ENCODE measurements around the gene SHISA9.

The SHISA9 gene

DNA sequence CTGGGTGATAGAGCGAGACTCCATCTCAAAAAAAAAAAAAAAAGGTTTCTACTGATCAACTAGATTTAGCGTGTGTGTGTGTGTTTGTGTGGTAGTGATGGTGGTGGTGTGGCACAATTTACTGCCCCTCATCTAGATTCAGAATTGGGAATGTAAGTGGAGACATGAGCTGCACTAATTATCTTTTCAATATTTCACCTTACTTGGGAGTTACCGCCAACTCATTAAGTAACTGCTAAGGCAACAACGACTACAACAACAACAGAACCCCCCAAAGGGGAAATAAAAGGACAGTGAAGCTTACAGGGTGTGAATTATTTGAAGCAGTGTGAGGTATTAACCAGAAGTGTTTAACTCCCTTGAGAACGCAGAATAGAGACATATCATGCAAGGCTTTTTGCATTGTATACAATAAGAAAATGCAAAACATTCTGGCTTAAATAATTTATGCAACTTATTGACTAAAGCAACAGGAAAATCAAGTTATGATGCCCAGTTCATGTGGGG, 180.5 kb downstream of the SHISA9 start:
- Histone ChIP-seq H3K4me1 (ENCODE audit: control insufficient read depth, insufficient read depth, low read length) (no peaks in the 10 kb centered on the region), H3K27me3 (ENCODE audit: control insufficient read depth, insufficient read depth, low read length) (no peaks in the 10 kb centered on the region), H3K4me3 (ENCODE audit: low read length) (no peak overlapping the region), H3K4me2 (ENCODE audit: low read length) (no peak overlapping the region), H3K36me3 (ENCODE audit: insufficient read depth, low read length) (no peaks in the 10 kb centered on the region), H3K9me3 (replicated peaks; ENCODE audit: low read length) (no peaks in the 10 kb centered on the region), H3K9ac (ENCODE audit: low read depth, low read length) (no peak overlapping the region)

DNA sequence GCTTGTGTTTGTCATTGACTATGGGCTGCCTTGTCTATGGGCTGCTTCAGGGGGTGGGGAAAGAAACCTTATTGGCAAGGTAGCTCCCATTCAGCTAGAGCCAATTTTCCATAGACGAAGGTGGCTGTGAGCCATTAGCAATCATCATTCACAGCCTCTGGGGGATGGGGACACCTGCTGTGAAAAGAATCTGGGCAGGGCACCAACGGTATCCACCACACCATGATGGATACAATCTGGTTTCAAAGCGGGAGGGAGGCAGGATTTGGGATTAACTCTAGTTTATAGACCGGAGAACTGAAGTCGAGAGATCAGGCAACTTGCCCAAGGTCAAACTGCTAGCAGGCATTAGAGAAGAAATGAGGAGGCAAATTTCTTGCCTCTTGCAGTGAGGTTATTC, 182.3 kb downstream of the SHISA9 start:
- Histone ChIP-seq H3K4me2 (ENCODE audit: low read length) (no peak overlapping the region), H3K4me3 (ENCODE audit: low read length) (no peak overlapping the region), H3K4me1 (ENCODE audit: control insufficient read depth, insufficient read depth, low read length) (no peaks in the 10 kb centered on the region), H3K9me3 (replicated peaks; ENCODE audit: low read length) (no peaks in the 10 kb centered on the region), H3K9ac (ENCODE audit: low read depth, low read length) (no peak overlapping the region), H3K36me3 (ENCODE audit: insufficient read depth, low read length) (no peaks in the 10 kb centered on the region), H3K27me3 (ENCODE audit: control insufficient read depth, insufficient read depth, low read length) (no peaks in the 10 kb centered on the region)

DNA sequence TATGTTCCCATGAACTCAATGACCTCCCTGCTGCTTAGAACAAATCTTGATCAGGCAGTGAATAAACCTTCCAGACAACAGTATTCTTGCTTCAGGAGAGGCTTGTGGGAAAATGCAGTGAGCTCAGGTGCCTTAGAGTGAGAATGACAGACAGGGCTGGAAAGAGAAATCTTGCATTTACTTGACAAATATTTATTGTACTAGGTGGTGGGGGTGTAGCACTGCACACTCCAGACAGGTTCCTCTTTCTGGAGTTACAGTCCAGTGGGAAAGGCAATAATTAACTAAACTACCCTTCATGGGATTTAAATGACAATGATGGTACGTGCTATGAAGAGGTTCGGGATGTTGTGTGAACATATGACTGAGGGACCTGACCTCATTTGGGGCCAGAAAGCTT, 182.9 kb downstream of the SHISA9 start:
- Histone ChIP-seq H3K9ac (ENCODE audit: low read depth, low read length) (no peak overlapping the region), H3K4me2 (ENCODE audit: low read length) (no peak overlapping the region), H3K27me3 (ENCODE audit: control insufficient read depth, insufficient read depth, low read length) (no peaks in the 10 kb centered on the region), H3K36me3 (ENCODE audit: insufficient read depth, low read length) (no peaks in the 10 kb centered on the region), H3K9me3 (replicated peaks; ENCODE audit: low read length) (no peaks in the 10 kb centered on the region), H3K4me3 (ENCODE audit: low read length) (no peak overlapping the region), H3K4me1 (ENCODE audit: control insufficient read depth, insufficient read depth, low read length) (no peaks in the 10 kb centered on the region)

DNA sequence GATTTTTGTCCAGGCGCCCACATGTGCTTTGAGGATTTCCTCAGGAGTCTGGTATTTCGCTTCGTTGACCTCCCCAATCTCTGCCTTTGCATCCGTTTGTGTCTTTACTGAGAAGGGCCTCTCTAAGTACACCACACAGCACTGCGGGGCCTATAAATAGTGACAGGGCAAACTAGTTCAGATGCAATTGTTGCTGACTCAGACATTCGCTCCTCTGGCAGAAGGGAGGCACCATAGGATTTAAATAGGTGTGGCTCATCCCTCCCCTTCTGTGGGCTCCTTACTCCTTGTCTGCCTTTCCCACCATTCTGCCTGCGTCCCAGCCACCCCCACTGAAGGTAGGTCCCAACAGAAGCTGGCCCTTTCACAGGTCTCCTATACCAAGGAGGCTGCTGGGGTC, 192.3 kb downstream of the SHISA9 start:
- H3K4me2 ChIP-seq (ENCODE audit: low read length): no peak overlapping the region
- peaks cover 7% of the 10 kb centered on the region for H3K4me1 ChIP-seq (ENCODE audit: control insufficient read depth, insufficient read depth, low read length)
- no peaks in the 10 kb centered on the region for H3K36me3 ChIP-seq (ENCODE audit: insufficient read depth, low read length)
- H3K9me3 ChIP-seq (replicated peaks; ENCODE audit: low read length): no peaks in the 10 kb centered on the region
- H3K4me3 ChIP-seq (ENCODE audit: low read length): no peak overlapping the region
- H3K9ac ChIP-seq (ENCODE audit: low read depth, low read length): no peak overlapping the region
- no peaks in the 10 kb centered on the region for H3K27me3 ChIP-seq (ENCODE audit: control insufficient read depth, insufficient read depth, low read length)

DNA sequence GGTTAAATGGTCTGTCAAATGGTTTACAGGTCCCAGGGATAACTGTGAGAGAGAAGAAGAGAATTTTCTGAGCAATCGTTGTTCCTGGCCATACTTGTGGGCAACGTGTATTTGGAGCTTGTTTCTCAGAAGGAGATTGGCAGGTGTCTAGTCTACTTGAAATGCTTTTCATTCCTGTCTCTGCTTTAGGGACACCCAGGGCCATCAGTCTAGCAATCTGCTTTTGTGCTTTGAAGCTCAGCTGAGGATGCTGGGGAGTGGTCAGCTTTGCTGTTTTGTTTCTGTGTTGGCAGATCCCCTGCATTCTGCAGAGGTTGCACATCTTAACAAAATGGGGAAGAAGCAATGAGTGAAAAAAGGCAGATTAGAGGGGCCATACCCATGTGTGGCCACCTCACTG, 193.7 kb downstream of the SHISA9 start:
- H3K4me3 ChIP-seq (ENCODE audit: low read length): no peak overlapping the region
- no peak overlapping the region for H3K9ac ChIP-seq (ENCODE audit: low read depth, low read length)
- H3K27me3 ChIP-seq (ENCODE audit: control insufficient read depth, insufficient read depth, low read length): no peaks in the 10 kb centered on the region
- peaks cover 7% of the 10 kb centered on the region for H3K4me1 ChIP-seq (ENCODE audit: control insufficient read depth, insufficient read depth, low read length)
- no peaks in the 10 kb centered on the region for H3K9me3 ChIP-seq (replicated peaks; ENCODE audit: low read length)
- H3K36me3 ChIP-seq (ENCODE audit: insufficient read depth, low read length): no peaks in the 10 kb centered on the region
- no peak overlapping the region for H3K4me2 ChIP-seq (ENCODE audit: low read length)

DNA sequence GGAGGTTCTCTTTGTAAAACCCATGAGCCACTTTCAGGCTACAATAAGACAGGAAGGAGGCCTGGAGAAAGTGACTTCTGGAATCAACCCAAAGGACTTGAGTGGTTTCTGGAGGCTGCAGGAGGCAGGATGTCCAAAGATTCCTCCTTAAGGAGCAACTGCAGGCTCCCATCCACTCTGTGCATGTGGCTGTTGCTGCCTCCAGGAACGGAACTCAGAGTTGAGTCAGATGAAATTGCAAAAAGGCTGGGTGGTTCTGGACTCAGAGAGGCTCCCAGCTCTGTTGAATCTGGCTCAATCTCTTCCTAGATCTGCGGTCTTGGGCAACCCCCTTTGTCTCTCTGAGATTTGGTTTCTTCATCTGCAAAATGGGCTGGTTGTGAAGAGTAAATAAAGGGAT, 197.1 kb downstream of the SHISA9 start:
- H3K27me3 ChIP-seq (ENCODE audit: control insufficient read depth, insufficient read depth, low read length): no peaks in the 10 kb centered on the region

DNA sequence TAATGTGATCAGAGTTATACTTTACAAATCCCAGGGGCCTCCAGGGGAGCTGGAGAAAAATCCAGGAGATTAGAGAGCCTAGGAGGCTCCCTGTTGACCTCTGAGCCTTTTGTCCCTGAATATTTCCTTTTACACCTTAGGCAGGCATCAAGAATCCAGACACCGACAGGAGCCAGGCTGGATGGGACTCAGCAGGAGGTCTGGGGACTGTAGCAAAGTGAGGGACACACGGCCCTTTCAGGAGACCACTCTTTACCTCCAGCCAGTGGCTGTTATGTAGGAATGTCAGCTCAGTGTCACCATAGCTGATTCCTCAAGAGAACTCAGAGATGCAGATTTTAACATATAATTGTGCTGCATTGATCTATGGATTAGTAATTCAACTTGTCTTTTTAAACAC, 198.4 kb downstream of the SHISA9 start:
- H3K4me3 ChIP-seq (ENCODE audit: low read length): no peak overlapping the region
- no peaks in the 10 kb centered on the region for H3K27me3 ChIP-seq (ENCODE audit: control insufficient read depth, insufficient read depth, low read length)
- H3K36me3 ChIP-seq (ENCODE audit: insufficient read depth, low read length): no peaks in the 10 kb centered on the region
- peaks cover 7% of the 10 kb centered on the region for H3K4me1 ChIP-seq (ENCODE audit: control insufficient read depth, insufficient read depth, low read length)
- H3K9me3 ChIP-seq (replicated peaks; ENCODE audit: low read length): no peaks in the 10 kb centered on the region
- H3K9ac ChIP-seq (ENCODE audit: low read depth, low read length): no peak overlapping the region
- H3K4me2 ChIP-seq (ENCODE audit: low read length): no peak overlapping the region

More for the DNA sequence above, 197.1 kb downstream of the SHISA9 start:
- Histone ChIP-seq H3K9ac (ENCODE audit: low read depth, low read length) (peak overlapping the region; percentile 7), H3K4me3 (ENCODE audit: low read length) (no peak overlapping the region), H3K9me3 (replicated peaks; ENCODE audit: low read length) (no peaks in the 10 kb centered on the region), H3K36me3 (ENCODE audit: insufficient read depth, low read length) (no peaks in the 10 kb centered on the region), H3K4me1 (ENCODE audit: control insufficient read depth, insufficient read depth, low read length) (peaks cover 7% of the 10 kb centered on the region), H3K4me2 (ENCODE audit: low read length) (no peak overlapping the region)

DNA sequence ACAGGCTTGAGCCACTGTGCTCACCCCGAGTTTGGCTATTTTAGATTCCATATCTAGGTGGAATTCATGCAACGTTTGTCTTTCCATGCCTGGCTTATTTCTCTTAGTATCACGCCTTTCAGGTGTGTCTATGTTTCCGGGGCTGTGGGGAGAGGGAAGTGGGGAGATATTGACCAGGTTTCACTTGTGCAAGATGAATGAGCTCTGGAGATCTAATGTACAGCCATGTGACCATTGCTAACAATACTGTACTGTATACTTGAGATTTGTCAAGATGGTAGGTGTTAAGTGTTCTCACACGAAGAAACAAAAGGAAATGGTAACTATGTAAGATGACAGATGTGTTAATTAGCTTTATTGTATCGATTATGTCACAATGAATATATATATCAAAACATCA, 199.6 kb downstream of the SHISA9 start:
- Histone ChIP-seq H3K27me3 (ENCODE audit: control insufficient read depth, insufficient read depth, low read length) (no peaks in the 10 kb centered on the region), H3K4me3 (ENCODE audit: low read length) (no peak overlapping the region), H3K9ac (ENCODE audit: low read depth, low read length) (no peak overlapping the region), H3K9me3 (replicated peaks; ENCODE audit: low read length) (no peaks in the 10 kb centered on the region), H3K36me3 (ENCODE audit: insufficient read depth, low read length) (no peaks in the 10 kb centered on the region), H3K4me1 (ENCODE audit: control insufficient read depth, insufficient read depth, low read length) (peaks cover 7% of the 10 kb centered on the region), H3K4me2 (ENCODE audit: low read length) (no peak overlapping the region)

DNA sequence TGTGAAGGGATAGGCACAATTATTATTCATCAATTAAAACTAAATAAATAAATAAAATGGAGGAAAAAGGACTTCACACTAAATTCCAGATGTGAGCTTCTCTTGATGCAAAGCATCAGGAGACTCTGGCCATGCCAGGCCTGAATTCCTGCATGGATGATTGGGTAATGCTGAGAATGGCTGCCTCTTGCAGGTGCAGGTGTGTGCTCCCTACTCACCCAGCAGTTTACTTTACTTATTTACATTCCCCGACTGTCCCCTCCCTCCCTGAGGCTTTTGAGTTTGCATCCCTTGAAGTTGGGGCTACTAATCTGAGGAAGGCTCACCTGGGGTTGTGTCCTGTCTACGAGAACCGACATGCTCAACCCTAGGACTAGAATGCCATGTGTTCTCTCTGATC, 200.4 kb downstream of the SHISA9 start:
- H3K36me3 ChIP-seq (ENCODE audit: insufficient read depth, low read length): no peaks in the 10 kb centered on the region
- H3K4me1 ChIP-seq (ENCODE audit: control insufficient read depth, insufficient read depth, low read length): peaks cover 7% of the 10 kb centered on the region
- H3K27me3 ChIP-seq (ENCODE audit: control insufficient read depth, insufficient read depth, low read length): no peaks in the 10 kb centered on the region
- no peak overlapping the region for H3K4me2 ChIP-seq (ENCODE audit: low read length)
- H3K9me3 ChIP-seq (replicated peaks; ENCODE audit: low read length): no peaks in the 10 kb centered on the region
- H3K4me3 ChIP-seq (ENCODE audit: low read length): no peak overlapping the region
- H3K9ac ChIP-seq (ENCODE audit: low read depth, low read length): no peak overlapping the region

DNA sequence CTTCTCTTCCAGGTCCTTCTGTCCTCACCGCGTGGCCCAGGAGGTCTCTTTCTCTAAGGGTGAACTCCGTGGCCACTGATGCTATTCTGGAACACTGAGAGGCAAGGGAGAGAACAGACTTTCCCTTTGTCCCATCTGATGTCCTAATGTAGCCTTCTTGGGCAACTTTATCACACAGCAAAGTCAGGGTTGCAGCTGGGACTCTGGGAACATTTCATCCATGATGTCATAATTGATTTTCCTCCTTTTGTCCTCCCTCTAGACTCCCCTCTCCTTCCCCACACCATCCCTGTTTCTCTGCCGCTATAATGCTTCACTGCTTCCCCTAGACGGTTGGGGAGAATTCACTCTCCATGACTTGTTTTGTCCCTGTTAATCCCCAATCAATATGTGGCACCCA, 201.0 kb downstream of the SHISA9 start:
- Histone ChIP-seq H3K4me3 (ENCODE audit: low read length) (no peak overlapping the region), H3K27me3 (ENCODE audit: control insufficient read depth, insufficient read depth, low read length) (no peaks in the 10 kb centered on the region), H3K4me2 (ENCODE audit: low read length) (no peak overlapping the region), H3K36me3 (ENCODE audit: insufficient read depth, low read length) (no peaks in the 10 kb centered on the region), H3K9ac (ENCODE audit: low read depth, low read length) (no peak overlapping the region), H3K4me1 (ENCODE audit: control insufficient read depth, insufficient read depth, low read length) (peaks cover 7% of the 10 kb centered on the region), H3K9me3 (replicated peaks; ENCODE audit: low read length) (no peaks in the 10 kb centered on the region)

DNA sequence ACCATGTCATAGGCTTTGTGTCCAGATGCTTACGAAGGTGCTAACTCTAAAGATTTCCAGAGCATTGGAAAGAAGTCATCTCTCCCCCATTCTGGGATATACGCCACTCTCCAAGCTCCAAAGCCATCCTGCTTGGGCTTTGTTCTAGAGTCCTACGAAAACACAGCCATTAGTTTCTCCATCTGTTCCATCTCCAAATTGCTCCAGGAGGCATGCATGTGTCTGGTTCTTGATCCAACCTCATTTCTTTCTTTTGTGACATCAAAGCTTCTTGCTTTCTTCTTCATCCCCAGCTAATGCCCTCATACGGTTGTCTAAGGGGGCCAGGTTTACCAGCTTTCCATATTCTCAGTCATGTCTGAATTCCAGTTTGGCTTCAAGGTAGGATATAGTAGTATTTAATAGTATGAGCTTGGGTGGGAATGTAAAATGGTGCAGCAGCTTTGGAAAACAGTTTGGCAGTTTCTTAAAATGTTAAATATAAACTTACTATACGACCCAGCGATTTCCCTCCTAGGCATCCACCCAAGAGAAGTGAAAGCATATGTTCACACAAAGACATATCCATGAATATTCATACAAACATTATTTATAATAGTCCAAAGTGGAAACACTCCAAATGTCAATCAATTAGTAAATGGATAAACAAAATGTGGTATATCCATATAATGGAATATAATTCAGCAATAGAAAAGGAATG, 202.6 kb downstream of the SHISA9 start:
- Histone ChIP-seq H3K4me3 (ENCODE audit: low read length) (no peak overlapping the region), H3K4me2 (ENCODE audit: low read length) (no peak overlapping the region), H3K36me3 (ENCODE audit: insufficient read depth, low read length) (no peaks in the 10 kb centered on the region)

DNA sequence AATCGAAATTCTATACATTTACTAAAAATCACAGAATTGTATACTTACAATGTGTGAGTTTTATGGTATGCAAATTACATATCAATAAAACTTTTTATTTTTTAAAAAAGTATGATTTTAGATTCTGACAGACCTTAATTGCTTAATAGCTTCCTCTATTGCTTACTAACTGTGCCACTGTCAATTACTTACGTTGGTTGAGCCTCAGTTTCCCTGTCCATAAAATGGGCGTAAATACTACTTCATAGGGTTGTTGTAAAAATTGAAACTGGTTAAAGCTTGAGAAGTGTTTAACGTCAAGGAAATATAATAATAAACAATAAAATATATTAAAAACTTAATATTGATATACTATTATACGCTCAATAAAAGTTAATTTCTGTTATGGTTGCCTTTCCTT, 203.4 kb downstream of the SHISA9 start:
- no peak overlapping the region for H3K4me3 ChIP-seq (ENCODE audit: low read length)

More for the DNA sequence above, 202.6 kb downstream of the SHISA9 start:
- Histone ChIP-seq H3K9ac (ENCODE audit: low read depth, low read length) (no peak overlapping the region), H3K9me3 (replicated peaks; ENCODE audit: low read length) (no peaks in the 10 kb centered on the region), H3K27me3 (ENCODE audit: control insufficient read depth, insufficient read depth, low read length) (no peaks in the 10 kb centered on the region), H3K4me1 (ENCODE audit: control insufficient read depth, insufficient read depth, low read length) (peaks cover 10% of the 10 kb centered on the region)

More for the DNA sequence above, 203.4 kb downstream of the SHISA9 start:
- no peak overlapping the region for H3K9ac ChIP-seq (ENCODE audit: low read depth, low read length)
- H3K4me1 ChIP-seq (ENCODE audit: control insufficient read depth, insufficient read depth, low read length): peaks cover 18% of the 10 kb centered on the region
- no peak overlapping the region for H3K4me2 ChIP-seq (ENCODE audit: low read length)
- no peaks in the 10 kb centered on the region for H3K27me3 ChIP-seq (ENCODE audit: control insufficient read depth, insufficient read depth, low read length)
- no peaks in the 10 kb centered on the region for H3K9me3 ChIP-seq (replicated peaks; ENCODE audit: low read length)
- no peaks in the 10 kb centered on the region for H3K36me3 ChIP-seq (ENCODE audit: insufficient read depth, low read length)

Data from skeletal muscle satellite cell (primary cell).